HG02840 (cell line): Measurements from ENCODE around the gene UAP1L1.

Source experiments
- ATAC-seq: cut with Tn5 transposase; IDR thresholded peaks from one replicate; pipeline ENCODE4 v1.9.1; 2021; ENCODE audit warnings: mild to moderate bottlenecking, moderate library complexity, moderate number of reproducible peaks; ENCODE audit not compliant: unreplicated experiment, low FRiP score

The UAP1L1 gene

GRCh38 chr9:137041124-137041523 is 36.2 kb upstream of the UAP1L1 start:
- no peak for ATAC-seq

DNA sequence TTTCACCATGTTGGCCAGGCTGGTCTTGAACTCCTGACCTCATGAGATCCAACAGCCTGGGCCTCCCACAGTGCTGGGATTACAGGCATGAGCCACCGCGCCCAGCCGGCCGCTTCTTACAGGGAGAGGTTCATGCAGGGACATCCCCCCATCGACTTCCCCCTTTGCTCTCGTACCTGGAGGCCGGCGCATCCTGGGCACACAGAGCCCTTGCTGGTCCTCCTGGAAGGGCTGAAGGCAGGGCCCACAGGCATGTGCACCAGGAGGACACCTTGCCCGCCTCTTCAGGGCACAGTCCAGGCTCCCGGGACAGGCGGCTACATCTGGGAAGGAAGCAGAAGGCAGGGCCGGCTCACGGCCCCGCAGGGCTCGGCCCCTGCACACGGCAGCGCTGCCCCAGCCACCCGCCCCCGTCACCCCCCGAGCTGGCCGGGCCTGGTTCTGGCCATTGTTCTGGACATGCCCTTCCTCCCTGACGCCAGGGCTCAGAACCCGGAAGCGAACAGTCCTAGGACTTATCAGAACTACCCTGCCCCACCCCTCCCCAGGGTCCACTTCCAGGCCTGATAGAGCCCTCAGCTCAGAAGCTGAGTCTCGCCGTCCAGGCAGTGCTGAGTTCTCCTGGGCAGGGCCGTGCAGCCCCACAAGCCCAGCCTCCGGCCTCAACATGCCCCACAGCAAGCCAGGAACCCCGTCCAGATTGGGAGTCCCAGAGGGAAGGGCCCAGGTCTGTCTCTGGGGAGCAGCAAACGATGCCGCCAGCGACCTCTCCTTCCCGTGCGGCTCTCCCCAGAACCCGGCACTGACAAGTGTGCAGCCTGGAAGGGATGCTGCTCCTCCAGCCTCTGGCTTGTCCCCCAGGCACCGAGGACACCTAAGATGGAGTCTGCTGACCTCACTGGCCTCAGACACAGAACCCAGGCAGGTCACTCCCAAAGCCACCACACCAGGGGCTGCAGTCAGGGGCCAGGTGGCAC is 34.3 kb upstream of the UAP1L1 start:
- no peak for ATAC-seq

- ATAC-seq = no peak
Observed at GRCh38 chr9:137044037-137044436, 33.3 kb upstream of the UAP1L1 start.

DNA sequence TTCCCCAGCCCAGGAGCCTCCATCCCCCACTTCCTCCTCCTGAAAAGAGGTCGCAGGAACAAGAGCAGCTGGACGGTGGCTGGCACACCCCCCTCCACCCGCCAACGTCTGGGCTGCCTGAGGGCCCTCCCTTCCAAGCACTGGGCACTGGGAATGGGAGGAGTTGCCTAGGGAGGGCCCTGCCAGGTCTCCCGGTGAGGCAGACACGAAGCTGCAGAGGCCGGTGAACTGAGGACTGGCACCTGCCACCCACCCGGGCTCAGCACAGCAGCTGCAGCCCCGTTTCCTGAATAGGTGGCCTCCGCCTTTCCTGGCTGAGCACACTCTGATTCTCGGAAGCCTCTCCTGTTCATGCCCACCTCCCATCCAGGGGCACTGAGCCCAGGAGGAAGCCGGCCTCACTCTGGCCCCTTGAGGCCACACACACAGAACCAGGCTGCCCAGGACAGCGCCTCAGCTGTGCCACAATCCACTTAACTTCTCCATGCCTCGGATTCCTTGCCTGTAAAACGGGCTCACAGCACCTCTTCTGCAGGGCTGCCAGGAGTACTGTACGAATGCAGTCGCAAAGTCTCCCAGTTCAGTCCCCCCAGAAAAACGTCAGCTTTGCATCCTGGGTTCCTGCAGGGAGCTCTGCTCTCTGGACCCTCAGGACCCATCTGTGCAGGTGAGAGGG is 32.7 kb upstream of the UAP1L1 start:
- ATAC-seq = no peak

DNA sequence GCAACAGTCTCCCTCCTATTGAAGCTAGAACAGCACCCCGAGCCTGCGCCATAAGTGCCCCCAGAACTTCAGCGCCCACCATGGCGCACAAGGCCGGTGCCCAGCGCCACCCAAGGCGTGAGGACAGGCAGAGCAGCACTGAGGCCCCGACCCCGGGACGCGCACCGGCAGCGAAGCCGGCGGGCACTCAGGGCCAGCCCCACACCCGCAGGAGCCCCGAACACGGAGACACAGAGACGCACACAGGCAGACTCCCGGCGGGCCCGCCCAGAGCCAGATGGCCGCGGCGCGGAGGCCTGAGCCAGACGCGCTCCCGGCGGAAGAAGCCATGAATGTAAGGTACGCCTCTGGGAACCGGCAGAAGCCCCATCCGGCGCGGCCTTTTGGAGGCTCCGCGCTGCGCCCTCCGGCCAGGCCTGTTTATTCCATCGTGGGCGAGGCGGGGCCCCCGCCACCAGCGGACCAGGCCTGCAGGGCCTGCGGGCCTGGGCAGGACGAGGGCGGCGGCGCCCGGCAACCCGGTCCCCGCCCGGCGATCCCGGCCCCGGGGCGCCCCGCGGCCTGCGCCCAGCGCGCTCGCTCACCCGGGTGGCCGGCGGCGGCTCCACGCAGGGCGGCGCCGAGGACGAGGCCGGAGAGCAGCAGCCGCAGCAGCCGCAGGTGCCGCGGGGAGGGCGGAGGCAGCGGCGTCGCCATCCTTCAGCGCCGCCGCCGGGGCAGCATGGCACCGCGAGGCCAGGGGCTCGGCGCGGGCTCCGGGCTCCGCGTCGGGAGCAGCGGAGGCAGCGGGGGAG is 31.8 kb upstream of the UAP1L1 start:
- no peak for ATAC-seq

DNA sequence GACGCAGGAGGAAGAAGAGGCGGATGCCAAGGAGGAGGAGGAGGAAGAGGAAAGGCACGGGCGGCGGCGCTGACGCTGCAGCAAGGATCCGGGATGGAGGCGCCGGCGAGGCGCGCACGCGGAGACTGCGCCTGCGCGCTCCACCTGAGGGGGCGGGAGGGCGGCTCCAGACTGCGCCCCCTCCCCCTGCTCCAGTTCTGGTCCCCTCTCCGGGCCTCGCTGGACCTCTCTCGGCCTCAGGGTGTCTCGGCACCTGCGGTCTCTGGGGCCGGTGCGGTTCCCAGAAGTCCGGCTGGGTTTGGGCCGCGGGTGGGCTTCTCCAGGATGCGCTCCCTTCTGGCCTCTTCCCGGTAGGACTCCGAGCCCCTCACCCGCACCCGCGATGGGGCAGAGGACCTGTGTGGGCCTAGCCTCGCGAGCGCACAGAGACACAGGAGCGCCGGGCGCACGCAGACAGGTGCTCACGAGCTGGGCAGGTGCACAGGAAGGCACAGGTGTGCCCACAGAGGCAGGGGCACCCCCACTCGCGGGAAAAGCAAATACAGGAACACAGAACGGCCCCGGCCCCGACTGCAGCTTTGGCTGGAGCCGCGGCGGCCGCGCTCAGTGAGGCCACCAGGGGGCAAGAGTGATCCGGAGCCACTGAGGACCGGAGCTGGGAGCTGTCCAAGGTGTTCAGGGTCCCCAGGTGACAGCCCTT is 31.1 kb upstream of the UAP1L1 start, which contains the start of gene NPDC1:
NPDC1 (minus strand) TSS at position 90 of the 700 bp plus-strand sequence. CDS start 188 bp downstream, outside the sequence.
- no peak for ATAC-seq

DNA sequence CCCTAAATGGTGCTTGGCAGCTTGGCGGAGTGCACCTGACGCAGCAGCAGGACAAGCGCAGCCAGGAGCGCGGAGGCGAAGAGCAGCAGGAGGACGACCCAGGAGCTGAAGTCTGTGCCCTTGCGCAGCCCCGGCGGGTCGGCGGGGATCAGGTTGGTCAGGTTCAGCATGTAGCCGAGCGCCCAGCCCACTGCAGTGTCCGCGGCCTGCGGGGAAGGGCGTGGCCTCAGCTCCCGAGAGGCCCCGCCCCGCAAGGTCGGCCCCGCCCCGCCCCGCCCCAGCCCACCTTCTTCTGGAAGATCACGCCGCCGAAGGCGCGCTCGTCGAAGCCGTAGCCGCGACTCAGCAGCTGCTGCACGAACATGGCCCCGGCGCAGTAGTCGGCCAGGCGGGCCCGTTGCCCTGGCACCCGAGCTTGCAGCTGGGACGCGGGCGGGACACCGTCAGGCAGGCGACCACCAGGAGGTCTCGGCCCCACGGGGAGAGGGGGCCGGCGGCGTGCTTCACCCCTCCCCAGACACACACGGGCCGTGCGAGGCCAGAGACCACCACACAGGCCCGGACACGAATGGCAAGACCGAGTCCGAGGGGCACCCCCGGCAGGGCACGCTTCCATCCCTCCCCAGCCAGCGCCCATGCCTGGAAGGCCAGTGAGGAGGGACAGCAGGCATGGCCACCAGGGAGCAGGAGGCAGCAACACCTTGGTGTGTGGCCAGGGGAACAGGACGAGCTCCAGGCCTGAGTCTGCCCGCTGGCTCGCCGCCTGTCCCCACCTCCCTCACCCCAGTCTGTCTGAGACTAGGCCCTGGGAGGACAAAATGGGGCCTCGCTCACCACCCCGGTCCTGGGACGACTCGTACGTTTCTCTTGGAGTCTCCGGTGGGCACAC is 28.4 kb upstream of the UAP1L1 start:
- ATAC-seq = no peak

DNA sequence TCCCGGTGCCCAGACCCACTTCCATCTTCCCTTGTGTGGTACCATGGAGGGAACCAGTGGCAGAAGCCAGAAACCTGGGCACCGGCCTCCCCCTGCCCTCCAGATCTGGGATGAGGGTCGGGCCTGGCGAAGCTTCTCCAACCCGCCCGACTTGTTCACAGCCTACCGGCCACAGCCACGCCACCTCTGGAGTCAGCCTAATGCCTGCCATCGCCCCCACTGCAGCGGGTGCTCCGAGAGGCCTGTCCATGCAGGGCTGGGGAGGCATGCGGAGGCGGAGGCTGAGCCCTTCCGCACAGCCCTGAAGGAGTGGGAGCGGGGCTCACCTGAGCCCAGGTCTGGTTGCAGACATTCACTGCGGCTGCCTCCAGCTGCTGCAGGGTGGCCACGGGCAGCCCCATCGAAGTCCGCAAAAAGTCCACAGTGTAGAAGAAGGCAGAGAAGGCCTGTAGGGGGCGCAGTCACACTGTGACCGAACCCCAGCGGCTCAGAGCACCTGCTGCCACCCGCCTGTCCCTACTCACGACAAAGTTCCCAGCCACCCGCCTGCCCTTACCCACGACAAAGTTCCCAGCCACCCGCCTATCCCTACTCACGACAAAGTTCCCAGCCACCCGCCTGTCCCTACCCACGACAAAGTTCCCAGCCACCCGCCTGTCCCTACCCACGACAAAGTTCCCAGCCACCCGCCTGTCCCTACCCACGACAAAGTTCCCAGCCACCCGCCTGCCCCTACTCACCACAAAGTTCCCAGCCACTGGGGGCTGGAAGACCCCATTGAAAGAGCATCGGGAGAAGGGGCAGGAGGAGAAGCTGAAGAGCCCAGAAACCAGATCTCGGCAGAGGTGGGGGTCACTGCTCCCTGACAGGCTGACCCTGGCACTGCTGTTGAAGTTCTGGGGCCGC is 27.5 kb upstream of the UAP1L1 start:
- ATAC-seq = no peak

- no peak for ATAC-seq
Observed at GRCh38 chr9:137050570-137050969, 26.7 kb upstream of the UAP1L1 start.

GRCh38 chr9:137051145-137051724 is 26.1 kb upstream of the UAP1L1 start:
- no peak for ATAC-seq

DNA sequence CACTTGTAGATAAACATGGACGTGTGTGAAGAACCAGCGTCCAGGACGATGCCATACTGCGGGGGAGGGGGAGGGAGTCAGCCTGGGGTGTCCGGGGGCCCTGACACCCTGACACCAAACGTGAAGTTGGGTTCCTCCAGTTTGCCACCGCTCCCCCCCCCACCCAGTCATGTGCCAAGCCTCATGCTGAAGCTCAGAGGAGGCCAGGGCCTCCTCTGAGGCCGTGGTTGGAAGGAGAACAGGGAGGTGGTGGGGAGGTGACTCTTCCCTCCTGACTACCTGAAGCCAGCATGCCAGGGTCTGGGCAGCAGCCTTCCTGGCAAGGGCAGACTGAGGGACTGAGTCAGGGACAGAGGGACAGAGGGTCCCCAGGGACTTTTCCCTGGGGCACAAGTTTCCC is 25.0 kb upstream of the UAP1L1 start:
- ATAC-seq = no peak

- ATAC-seq = no peak
Observed at GRCh38 chr9:137052998-137053943, 24.0 kb upstream of the UAP1L1 start.

- no peak for ATAC-seq
Observed at GRCh38 chr9:137053944-137054931, 23.1 kb upstream of the UAP1L1 start, which contains the start of gene ENTPD2. TSS of gene ENTPD2 (minus strand) at chr9:137054061. CDS start at chr9:137053997, 64 bp downstream.

DNA sequence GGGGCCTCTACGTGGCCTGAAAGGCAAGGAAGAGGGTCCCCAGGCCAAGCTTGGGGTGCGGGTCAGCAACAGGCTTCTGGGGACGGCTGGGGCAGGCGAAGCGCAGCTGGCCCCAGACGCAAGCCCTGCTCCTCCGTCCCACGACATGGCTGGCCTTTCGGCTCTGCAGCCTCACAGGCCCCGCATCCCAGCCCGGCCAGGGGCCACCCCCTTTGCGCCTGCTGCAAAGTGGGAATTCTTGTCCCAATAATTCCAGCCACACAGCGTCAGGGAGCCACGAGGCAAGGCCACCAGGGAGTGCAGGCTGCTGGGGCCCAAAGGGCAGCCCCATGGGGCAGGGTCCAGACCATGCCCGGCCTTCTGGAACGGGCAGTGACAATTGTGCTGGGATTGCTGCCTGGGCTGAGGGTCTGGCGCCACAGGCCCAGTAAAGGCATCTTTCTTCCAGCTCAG is 22.4 kb upstream of the UAP1L1 start:
- no peak for ATAC-seq
